HEK293T (cell line): ENCODE data around the gene SMARCB1.
"Not testable (repeated sequence)": the region's sequence is repeated elsewhere in the genome, so short reads cannot be mapped to it uniquely, and the experiment has no call there.

Experiments
- CTCF ChIA-PET: fragments of 350-600 bp; formaldehyde crosslinking; extraction: SDS; loops from one replicate; lab custom pipeline; 2021; ENCODE audit warnings: antibody characterized with exemption, inconsistent platforms; lab: Yijun Ruan, JAX
- POLR2A ChIA-PET: fragments of 350-600 bp; formaldehyde crosslinking; extraction: SDS; loops from one replicate; lab custom pipeline; 2020; ENCODE audit warnings: antibody characterized with exemption, inconsistent platforms; lab: Yijun Ruan, JAX
- DNase-seq: peaks from one replicate; pipeline ENCODE4 v3.0.0; 2012; ENCODE audit warnings: mixed read lengths; ENCODE audit errors: extremely low spot score
- ARNT ChIP-seq: fragments of 450-650 bp; IDR thresholded peaks from 2 replicates; pipeline ENCODE4 v1.6.1; 2017; ENCODE audit warnings: mild to moderate bottlenecking
- BHLHE40 ChIP-seq: fragments of 450-650 bp; IDR thresholded peaks from 2 replicates; pipeline ENCODE4 v1.6.1; 2016; ENCODE audit warnings: mild to moderate bottlenecking, moderate library complexity, borderline replicate concordance
- CTBP1 ChIP-seq: fragments of 450-650 bp; IDR thresholded peaks from 2 replicates; pipeline ENCODE4 v1.6.1; 2016; ENCODE audit warnings: borderline replicate concordance
- ELF4 ChIP-seq: fragments of 450-650 bp; IDR thresholded peaks from 2 replicates; pipeline ENCODE4 v1.6.1; 2017; ENCODE audit warnings: antibody characterized with exemption
- FOXA1 ChIP-seq: fragments of 450-650 bp; IDR thresholded peaks from 2 replicates; pipeline ENCODE4 v1.6.1; 2016; ENCODE audit warnings: mild to moderate bottlenecking
- FOXK2 ChIP-seq: fragments of 450-650 bp; IDR thresholded peaks from 2 replicates; pipeline ENCODE4 v1.6.1; 2016; ENCODE audit warnings: mild to moderate bottlenecking
- FOXM1 ChIP-seq: fragments of 450-650 bp; IDR thresholded peaks from 2 replicates; pipeline ENCODE4 v1.6.1; 2017; ENCODE audit warnings: mild to moderate bottlenecking, borderline replicate concordance
- HDGF ChIP-seq: fragments of 450-650 bp; IDR thresholded peaks from 2 replicates; pipeline ENCODE4 v1.6.1; 2017; ENCODE audit warnings: antibody characterized with exemption, borderline replicate concordance
- L3MBTL2 ChIP-seq: fragments of 450-650 bp; conservative IDR thresholded peaks from 2 replicates; pipeline ENCODE4 v1.6.1; 2016; ENCODE audit warnings: mild to moderate bottlenecking
- LEF1 ChIP-seq: fragments of 450-650 bp; IDR thresholded peaks from 2 replicates; pipeline ENCODE4 v1.6.1; 2017; ENCODE audit warnings: mild to moderate bottlenecking, borderline replicate concordance
- NFRKB ChIP-seq: fragments of 450-650 bp; IDR thresholded peaks from 2 replicates; pipeline ENCODE4 v1.6.1; 2016; ENCODE audit warnings: mild to moderate bottlenecking, moderate library complexity
- SP1 ChIP-seq: fragments of 450-650 bp; IDR thresholded peaks from 2 replicates; pipeline ENCODE4 v1.6.1; 2017
- SUZ12 ChIP-seq: fragments of 450-650 bp; IDR thresholded peaks from 2 replicates; pipeline ENCODE4 v1.6.1; 2016; ENCODE audit warnings: mild to moderate bottlenecking
- TARDBP ChIP-seq: fragments of 450-650 bp; IDR thresholded peaks from 2 replicates; pipeline ENCODE4 v1.6.1; 2016
- ZNF384 ChIP-seq: fragments of 450-650 bp; IDR thresholded peaks from 2 replicates; pipeline ENCODE4 v1.6.1; 2016
- TF ChIP-seq, protein P1 (sequence below): fragments of 450-650 bp; IDR thresholded peaks from 2 replicates; pipeline ENCODE4 v1.6.1; 2016

Gene SMARCB1

DNA sequence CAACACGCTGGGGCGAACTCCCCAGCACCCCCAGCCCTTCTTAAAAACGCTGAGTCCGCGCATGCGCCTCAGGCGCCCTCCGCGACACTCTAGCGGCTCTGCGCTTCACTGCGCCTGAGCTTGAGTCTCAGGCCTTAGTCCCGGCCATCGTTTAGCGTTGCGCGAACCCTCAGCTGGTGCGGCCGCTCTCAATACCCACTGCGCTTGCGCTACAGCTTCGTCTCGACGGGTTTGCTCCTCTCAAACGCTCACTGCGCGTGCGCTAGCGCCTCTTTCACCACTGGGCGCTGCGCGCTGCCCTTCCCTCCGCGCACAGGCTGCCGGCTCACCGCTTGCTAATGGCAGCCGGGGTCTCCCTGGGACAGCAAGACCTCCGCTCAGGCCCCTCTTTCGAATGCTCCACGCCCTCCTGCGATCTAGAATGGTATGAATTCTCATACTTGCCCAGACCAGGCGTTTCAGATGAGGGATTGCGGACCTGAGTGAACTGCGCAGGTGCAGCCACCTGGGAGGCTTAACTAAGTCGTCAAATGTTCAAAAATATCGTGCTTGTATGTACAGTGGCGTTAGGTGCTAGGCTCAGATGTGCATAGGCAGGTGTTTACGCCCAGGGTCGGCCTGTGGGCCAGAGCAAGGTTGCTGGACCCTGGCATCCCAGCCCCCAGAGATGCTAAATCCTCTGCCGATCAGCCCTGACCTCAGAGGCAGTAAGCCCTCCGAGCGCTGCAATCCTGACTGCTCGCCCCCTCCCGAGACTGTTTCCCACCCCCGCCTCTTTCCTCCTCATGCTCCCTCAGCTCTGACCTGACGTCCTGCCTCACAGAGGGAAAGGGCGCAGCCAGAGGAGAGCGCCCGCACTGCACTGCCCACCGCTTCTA, 71.1 kb downstream of the SMARCB1 start, which contains the start of gene SLC2A11:
Gene SLC2A11 (plus strand): TSS at position 270 of the 878 bp plus-strand sequence. CDS start 125 bp downstream, at position 395.
- no peak for TF ChIP-seq ARNT
- TF ChIP-seq L3MBTL2: peak; percentile 52; the same call in 1 of the 2 replicates
- POLR2A ChIA-PET: interaction anchor here (0.6 to 6.8 kb wide), 60 partner anchors 9 to 697 kb away, joined by 3 to 85 read pairs (median 5); partner anchors contain the start of genes C22orf15, CHCHD10, DERL3 and GUCD1
- CTCF ChIA-PET: interaction anchor here (0.6 to 2.8 kb wide), 10 partner anchors 8 to 145 kb away, joined by 3 to 18 read pairs (median 4); no protein-coding TSS in a partner anchor
- peak; percentile 99 for DNase-seq

DNA sequence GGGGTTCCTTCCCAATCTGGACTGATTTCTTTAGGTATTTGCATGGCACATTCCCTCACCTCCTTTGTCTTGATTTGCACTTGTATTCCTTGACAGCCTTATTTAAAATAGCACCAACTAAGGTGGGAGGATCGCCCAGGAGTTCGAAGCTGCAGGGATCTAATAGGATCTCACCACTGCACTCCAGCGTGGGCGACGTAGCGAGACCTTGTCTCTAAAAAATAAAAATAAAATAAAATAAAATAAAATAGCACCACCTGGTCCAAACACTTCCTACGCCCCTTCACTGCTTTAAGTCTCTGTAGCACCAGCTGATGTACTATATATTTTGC, 71.7 kb downstream of the SMARCB1 start:
- no peak for DNase-seq
- ChIA-PET POLR2A (interaction anchor here (1.2 to 6.8 kb wide), 10 partner anchors 9 to 221 kb away, joined by 3 to 85 read pairs (median 20); partner anchors contain the start of genes CHCHD10 and MIF), CTCF (interaction anchor here (0.6 to 2.8 kb wide), 6 partner anchors 8 to 145 kb away, joined by 3 to 18 read pairs (median 4); partner anchors contain the start of gene MIF)
- TF ChIP-seq FOXK2: no peak
- TF ChIP-seq FOXM1: no peak
- TF ChIP-seq, protein P1, sequence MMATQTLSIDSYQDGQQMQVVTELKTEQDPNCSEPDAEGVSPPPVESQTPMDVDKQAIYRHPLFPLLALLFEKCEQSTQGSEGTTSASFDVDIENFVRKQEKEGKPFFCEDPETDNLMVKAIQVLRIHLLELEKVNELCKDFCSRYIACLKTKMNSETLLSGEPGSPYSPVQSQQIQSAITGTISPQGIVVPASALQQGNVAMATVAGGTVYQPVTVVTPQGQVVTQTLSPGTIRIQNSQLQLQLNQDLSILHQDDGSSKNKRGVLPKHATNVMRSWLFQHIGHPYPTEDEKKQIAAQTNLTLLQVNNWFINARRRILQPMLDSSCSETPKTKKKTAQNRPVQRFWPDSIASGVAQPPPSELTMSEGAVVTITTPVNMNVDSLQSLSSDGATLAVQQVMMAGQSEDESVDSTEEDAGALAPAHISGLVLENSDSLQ: no peak

DNA sequence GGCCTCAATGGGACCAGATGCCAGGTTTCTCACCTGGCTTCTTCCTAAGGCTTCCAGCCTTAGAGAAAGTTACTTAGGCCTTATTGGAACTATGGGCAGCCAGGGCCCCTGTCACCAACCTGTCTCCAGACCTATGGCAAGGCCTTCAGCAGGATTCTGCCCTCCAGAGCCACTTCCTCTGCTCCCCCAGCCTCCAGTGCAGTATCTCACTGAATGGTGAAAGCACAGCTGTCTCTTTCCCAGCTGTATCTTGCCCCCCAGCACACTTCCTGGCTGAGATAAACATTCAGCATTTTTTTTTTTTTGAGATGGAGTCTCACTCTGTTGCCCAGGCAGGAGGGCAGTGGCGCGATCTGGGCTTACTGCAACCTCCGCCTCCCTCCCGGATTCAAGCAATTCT, 72.4 kb downstream of the SMARCB1 start:
- TF ChIP-seq FOXA1: no peak
- TF ChIP-seq HDGF: no peak
- no peak for TF ChIP-seq LEF1
- TF ChIP-seq NFRKB: no peak
- TF ChIP-seq FOXK2: no peak
- no peak for TF ChIP-seq SUZ12
- TF ChIP-seq, protein P1: no peak
- no peak for TF ChIP-seq ELF4
- TF ChIP-seq ZNF384: no peak
- TF ChIP-seq FOXM1: no peak
- TF ChIP-seq L3MBTL2: no peak
- TF ChIP-seq SP1: no peak
- TF ChIP-seq CTBP1: no peak
- TF ChIP-seq TARDBP: no peak
- TF ChIP-seq ARNT: no peak
- TF ChIP-seq BHLHE40: no peak
- CTCF ChIA-PET: interaction anchor here (0.6 to 2.8 kb wide), 5 partner anchors 9 to 90 kb away, joined by 3 to 18 read pairs (median 4); partner anchors contain the start of gene MIF
- POLR2A ChIA-PET: interaction anchor here (1.4 to 6.8 kb wide), 8 partner anchors 8 to 221 kb away, joined by 3 to 85 read pairs (median 24); partner anchors contain the start of genes CHCHD10 and MIF
- no peak for DNase-seq

DNA sequence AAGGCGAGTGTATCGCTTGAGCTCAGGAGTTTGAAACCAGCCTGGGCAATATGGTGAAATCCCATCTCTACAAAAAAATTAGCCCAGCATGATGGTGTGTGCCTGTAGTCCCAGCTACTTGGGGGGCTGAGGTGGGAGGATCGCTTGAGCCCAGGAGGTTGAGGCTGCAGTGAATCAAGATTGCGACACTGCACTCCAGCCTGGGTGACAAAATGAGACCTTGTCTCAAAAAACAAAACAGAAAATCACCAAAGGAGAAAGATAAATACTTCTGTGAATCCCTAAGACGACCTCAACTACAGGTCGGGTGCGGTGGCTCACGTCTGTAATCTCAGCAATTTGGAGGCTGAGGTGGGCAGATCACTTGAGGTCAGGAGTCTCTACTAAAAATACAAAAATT, 73.4 kb downstream of the SMARCB1 start:
- ChIA-PET CTCF (interaction anchor here (0.5 kb wide), 1 partner anchor 142 kb away, joined by 8 read pairs; no protein-coding TSS in a partner anchor), POLR2A (interaction anchor here (6.8 kb wide), 1 partner anchor 33 kb away, joined by 85 read pairs; the partner anchor contains the start of gene MIF)
- DNase-seq: not testable (repeated sequence)

DNA sequence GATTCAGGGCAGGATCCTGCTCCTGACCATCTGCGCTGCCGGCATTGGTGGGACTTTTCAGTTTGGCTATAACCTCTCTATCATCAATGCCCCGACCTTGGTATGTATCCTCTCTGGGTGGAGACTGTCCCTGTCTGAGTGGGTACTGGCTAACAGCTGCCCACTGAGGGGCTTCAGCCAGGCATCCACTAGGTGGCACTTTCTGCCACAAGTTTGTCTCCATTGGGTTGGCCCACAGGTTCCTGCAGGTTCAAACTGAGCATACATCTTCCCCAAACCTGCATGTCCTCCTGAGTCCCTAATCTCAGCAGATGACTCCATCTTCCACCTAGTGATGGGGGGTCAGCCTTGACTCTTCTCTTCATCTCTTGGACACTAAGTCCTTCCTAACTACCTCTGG, 75.3 kb downstream of the SMARCB1 start:
- DNase-seq: peak; percentile 73
- CTCF ChIA-PET: interaction anchor here (0.9 to 1.1 kb wide), 3 partner anchors 10 to 94 kb away, joined by 3 to 4 read pairs (median 4); no protein-coding TSS in a partner anchor
- TF ChIP-seq ZNF384 (no peak), ELF4 (no peak), HDGF (no peak), ARNT (no peak), SUZ12 (no peak), FOXA1 (no peak), CTBP1 (no peak), L3MBTL2 (no peak), SP1 (no peak), NFRKB (no peak), BHLHE40 (no peak), LEF1 (no peak), FOXM1 (no peak), TARDBP (no peak), FOXK2 (no peak)
- TF ChIP-seq, protein P1: no peak
- POLR2A ChIA-PET: interaction anchor here (6.8 kb wide), 1 partner anchor 31 kb away, joined by 85 read pairs; the partner anchor contains the start of gene MIF

DNA sequence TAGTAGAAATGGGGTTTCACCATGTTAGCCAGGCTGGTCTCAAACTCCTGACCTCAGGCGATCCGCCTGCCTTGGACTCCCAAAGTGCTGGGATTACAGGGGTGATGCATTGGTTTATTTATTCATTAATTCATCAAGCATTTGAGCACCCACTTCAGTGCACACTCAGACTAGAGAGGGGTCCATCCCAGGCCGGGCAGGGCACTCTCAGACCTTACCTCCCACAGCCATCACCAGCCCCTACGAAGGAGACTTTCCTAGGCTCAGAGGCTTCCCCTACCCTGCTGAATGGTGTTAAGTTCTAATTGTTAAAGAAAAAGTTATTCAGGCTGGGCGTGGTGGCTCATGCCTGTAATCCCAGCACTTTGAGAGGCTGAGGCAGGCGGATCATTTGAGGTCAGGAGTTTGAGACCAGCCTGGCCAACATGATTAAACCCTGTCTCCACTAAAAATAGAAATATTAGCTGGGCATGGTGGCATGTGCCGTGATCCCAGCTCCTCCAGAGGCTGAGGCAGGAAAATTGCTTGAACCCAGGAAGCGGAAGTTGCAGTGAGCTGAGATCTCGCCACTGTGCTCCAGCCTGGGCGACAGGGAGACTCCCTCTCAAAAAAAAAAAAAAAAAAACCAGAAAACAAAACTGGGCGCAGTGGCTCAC, 77.9 kb downstream of the SMARCB1 start:
- not testable (repeated sequence) for DNase-seq
- ChIA-PET POLR2A (interaction anchor here (1.8 kb wide), 1 partner anchor 30 kb away, joined by 10 read pairs; the partner anchor contains the start of gene MIF), CTCF (interaction anchor here (0.6 to 1.1 kb wide), 2 partner anchors 17 to 30 kb away, joined by 3 to 4 read pairs; partner anchors contain the start of gene MIF)
